GM19193 (cell line): ENCODE measurements around the gene TFEB.

ENCODE experiments used
- POLR2A ChIP-seq: IDR thresholded peaks from 4 replicates; pipeline ENCODE4 v1.6.1; 2011; ENCODE audit not compliant: insufficient read depth, insufficient read length; ENCODE audit errors: extremely low read depth

TFEB gene

GRCh38 chr6:41735427-41736185 is at the start of gene TFEB:
Gene TFEB, minus strand, starts transcription at chr6:41735608. Its CDS starts 44,395 bp downstream, at chr6:41691213.
- no peak for TF ChIP-seq POLR2A

GRCh38 chr6:41784581-41785171 is 49.3 kb upstream of the TFEB start:
- no peak for TF ChIP-seq POLR2A

- no peak for TF ChIP-seq POLR2A
These were observed 47.8 kb upstream of the TFEB start for GRCh38 chr6:41783106-41783780.

GRCh38 chr6:41781366-41781730 is 45.9 kb upstream of the TFEB start:
- no peak for TF ChIP-seq POLR2A

- no peak for TF ChIP-seq POLR2A
These were observed 45.4 kb upstream of the TFEB start, which contains the start of gene PRICKLE4 for GRCh38 chr6:41780551-41781365. Gene PRICKLE4, plus strand, starts transcription at chr6:41780782. Its CDS starts 2,692 bp downstream, at chr6:41783474.

- TF ChIP-seq POLR2A = peak; percentile 51
These were observed 44.6 kb upstream of the TFEB start, which contains the start of gene FRS3 for GRCh38 chr6:41779788-41780550. Gene FRS3, minus strand, starts transcription at chr6:41779900. Its CDS starts 2,913 bp downstream, at chr6:41776987.

GRCh38 chr6:41779336-41779735 is 43.9 kb upstream of the TFEB start:
- no peak for TF ChIP-seq POLR2A

GRCh38 chr6:41778895-41779294 is 43.5 kb upstream of the TFEB start:
- TF ChIP-seq POLR2A = no peak

GRCh38 chr6:41777551-41778285 is 42.3 kb upstream of the TFEB start:
- TF ChIP-seq POLR2A = no peak

- TF ChIP-seq POLR2A = no peak
These were observed 40.0 kb upstream of the TFEB start for GRCh38 chr6:41775293-41775882.

GRCh38 chr6:41774841-41775240 is 39.4 kb upstream of the TFEB start:
- no peak for TF ChIP-seq POLR2A

GRCh38 chr6:41771058-41771983 is 35.9 kb upstream of the TFEB start:
- TF ChIP-seq POLR2A = no peak

GRCh38 chr6:41770381-41771057 is 35.1 kb upstream of the TFEB start:
- TF ChIP-seq POLR2A = no peak
